Bronchial epithelial cell (primary cell): ENCODE data around the gene HS3ST1. TPM values are rescaled to one million over a fixed set of nuclear protein-coding genes. Genes with fewer than 3 reads are reported as not detected.

ENCODE experiments used
- DNase-seq: peaks from one replicate; pipeline ENCODE4 v3.0.0-alpha.2; 2010; ENCODE audit warnings: low read depth
- FAIRE-seq: peaks from 2 replicates; lab custom pipeline; 2011; peaks lifted over from hg19 to GRCh38; lab: Jason Lieb, UNC
- H3K27me3 ChIP-seq: 2 replicates; pipeline ENCODE4 v1.5.1; 2011; ENCODE audit warnings: low read length; ENCODE audit not compliant: control insufficient read depth, insufficient read depth
- H3K36me3 ChIP-seq: 2 replicates; pipeline ENCODE4 v1.5.1; 2011; ENCODE audit warnings: low read length; ENCODE audit not compliant: control insufficient read depth, insufficient read depth
- H3K4me3 ChIP-seq: 2 replicates; pipeline ENCODE4 v1.5.1; 2011; ENCODE audit warnings: mild to moderate bottlenecking, low read depth, low read length, control low read depth
- CTCF ChIP-seq: IDR thresholded peaks from 2 replicates; pipeline ENCODE4 v1.5.1; 2011; ENCODE audit warnings: mild to moderate bottlenecking, moderate library complexity, low read length, control low read depth, inconsistent platforms; ENCODE audit not compliant: insufficient read depth, severe bottlenecking
- total RNA-seq: library from RNA; depleted of rRNA; stranded (reverse); fragments of >200 nt; gene quantifications from 2 replicates; pipeline ENCODE4 v1.2.1, GENCODE V29; 2014

HS3ST1 gene
- total RNA-seq, 1 donor from 2014 or later: 2.4 TPM

GRCh38 chr4:11368701-11369115 lies 60.0 kb downstream of the HS3ST1 start:
- DNase-seq: no peak
- no peak for TF ChIP-seq CTCF
- Histone ChIP-seq H3K4me3 (no peak overlapping the region), H3K36me3 (no peaks in the 10 kb centered on the region), H3K27me3 (no peaks in the 10 kb centered on the region)
- FAIRE-seq: no peak

GRCh38 chr4:11367371-11367770 lies 61.3 kb downstream of the HS3ST1 start:
- H3K4me3 ChIP-seq: no peak overlapping the region
- DNase-seq (peak; percentile 18), FAIRE-seq (no peak)
- no peaks in the 10 kb centered on the region for H3K27me3 ChIP-seq
- TF ChIP-seq CTCF: no peak
- H3K36me3 ChIP-seq: no peaks in the 10 kb centered on the region

GRCh38 chr4:11366859-11367258 lies 61.8 kb downstream of the HS3ST1 start:
- DNase-seq (no peak), FAIRE-seq (no peak)
- TF ChIP-seq CTCF: no peak
- Histone ChIP-seq H3K27me3 (no peaks in the 10 kb centered on the region), H3K36me3 (no peaks in the 10 kb centered on the region), H3K4me3 (no peak overlapping the region)

GRCh38 chr4:11365039-11365438 lies 63.7 kb downstream of the HS3ST1 start:
- no peak for TF ChIP-seq CTCF
- Histone ChIP-seq H3K4me3 (no peak overlapping the region), H3K27me3 (no peaks in the 10 kb centered on the region), H3K36me3 (no peaks in the 10 kb centered on the region)
- FAIRE-seq (no peak), DNase-seq (no peak)

GRCh38 chr4:11359591-11359990 lies 69.1 kb downstream of the HS3ST1 start:
- TF ChIP-seq CTCF: no peak
- Histone ChIP-seq H3K27me3 (no peaks in the 10 kb centered on the region), H3K4me3 (no peak overlapping the region), H3K36me3 (no peaks in the 10 kb centered on the region)
- DNase-seq (no peak), FAIRE-seq (no peak)

GRCh38 chr4:11355226-11355625 lies 73.5 kb downstream of the HS3ST1 start:
- no peak overlapping the region for H3K4me3 ChIP-seq
- FAIRE-seq (no peak), DNase-seq (no peak)
- H3K36me3 ChIP-seq: no peaks in the 10 kb centered on the region
- TF ChIP-seq CTCF: no peak
- no peaks in the 10 kb centered on the region for H3K27me3 ChIP-seq
